NK-92 treated with Interleukin-12 subunit alpha and Interleukin-12 subunit beta, amount 100 ng/mL, for 24 hours (cell line): ENCODE results near the gene ZBTB20.

Source experiments
- DNase-seq: peaks from one replicate; lab custom pipeline; 2025; lab: John Stamatoyannopoulos, UW

Gene ZBTB20

GRCh38 chr3:114872050-114872449, 275.0 kb downstream of the ZBTB20 start:
- no peak for DNase-seq

GRCh38 chr3:114867835-114868503, 279.1 kb downstream of the ZBTB20 start:
- no peak for DNase-seq

GRCh38 chr3:114867359-114867758, 279.7 kb downstream of the ZBTB20 start:
- DNase-seq = no peak

DNA sequence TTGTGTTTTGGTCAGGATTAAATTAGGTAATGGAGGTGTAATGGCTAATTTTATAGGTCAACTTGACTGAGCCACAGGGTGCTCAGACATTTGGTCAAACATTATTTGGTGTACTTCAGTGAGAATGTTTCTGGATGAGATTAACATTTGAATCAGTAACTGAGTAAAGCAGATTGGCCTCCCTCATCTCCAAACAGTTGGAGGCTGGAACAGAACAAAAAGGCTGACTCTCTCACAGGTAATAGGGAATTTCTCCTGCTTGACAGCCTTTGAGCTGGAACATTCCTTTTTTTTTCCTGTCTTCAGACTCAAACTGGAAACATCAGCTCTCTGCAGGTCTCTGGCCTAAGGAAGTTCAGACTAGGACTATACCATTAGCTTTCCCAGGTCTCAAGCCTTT, 280.7 kb downstream of the ZBTB20 start:
- no peak for DNase-seq

- no peak for DNase-seq
Observed at GRCh38 chr3:114864970-114865369, 282.1 kb downstream of the ZBTB20 start.

DNA sequence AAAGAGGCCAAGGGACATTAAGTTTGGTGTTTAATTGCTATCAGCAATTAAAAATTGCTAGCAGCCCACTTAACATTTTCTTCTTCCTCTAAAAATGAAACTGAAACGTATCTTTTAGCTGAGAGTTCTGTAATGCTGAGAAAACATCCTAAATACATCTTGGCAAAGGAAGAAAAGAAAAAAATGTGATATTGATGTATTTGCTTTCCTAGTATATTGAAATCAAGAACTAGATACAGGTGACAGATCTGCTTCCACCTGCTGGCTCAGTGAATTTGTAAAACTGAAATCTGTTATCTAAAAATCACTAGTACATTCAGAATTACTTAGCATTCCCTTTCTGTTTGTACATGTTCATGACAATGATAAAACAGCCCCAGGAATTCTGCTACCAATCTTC, 283.2 kb downstream of the ZBTB20 start:
- DNase-seq = no peak

GRCh38 chr3:114861666-114862065, 285.4 kb downstream of the ZBTB20 start:
- DNase-seq = no peak

DNA sequence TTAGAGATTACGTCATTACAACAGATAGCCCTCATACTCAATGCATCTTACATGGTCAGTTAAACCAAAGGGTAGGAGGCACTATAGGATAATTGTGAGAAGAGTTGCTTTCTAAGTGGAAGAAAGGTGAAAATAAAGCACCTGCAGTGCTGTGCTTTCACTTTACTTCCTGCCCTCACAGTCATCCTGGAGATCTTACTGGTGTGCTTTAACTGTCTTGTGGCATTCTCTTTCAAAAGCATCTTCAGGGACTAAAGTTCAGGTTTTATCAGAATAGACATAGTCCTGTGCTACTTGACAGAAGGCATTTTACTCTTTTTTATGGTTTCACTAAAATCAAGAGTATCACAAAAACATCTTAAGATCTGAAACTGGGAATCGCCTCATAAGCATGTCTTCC, 286.6 kb downstream of the ZBTB20 start:
- DNase-seq = no peak

DNA sequence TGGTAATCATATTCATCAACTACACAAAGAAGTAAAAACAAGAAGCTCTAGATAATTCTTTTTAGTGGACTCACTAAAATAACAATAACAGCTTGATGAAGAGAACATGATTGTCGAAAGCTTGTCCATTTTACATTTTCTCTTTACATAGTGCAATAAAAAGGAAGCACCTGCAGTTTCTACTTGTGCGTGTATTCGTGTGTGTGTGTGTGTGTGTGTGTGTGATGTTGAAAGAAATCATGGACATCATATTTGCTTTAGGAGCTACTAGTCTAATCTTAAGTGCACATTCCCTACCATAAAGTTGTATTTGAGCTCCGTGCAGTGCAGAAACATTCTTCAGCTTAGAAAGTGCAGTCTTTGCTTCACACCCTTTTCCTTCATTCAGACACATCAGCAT, 288.8 kb downstream of the ZBTB20 start:
- DNase-seq = no peak

DNA sequence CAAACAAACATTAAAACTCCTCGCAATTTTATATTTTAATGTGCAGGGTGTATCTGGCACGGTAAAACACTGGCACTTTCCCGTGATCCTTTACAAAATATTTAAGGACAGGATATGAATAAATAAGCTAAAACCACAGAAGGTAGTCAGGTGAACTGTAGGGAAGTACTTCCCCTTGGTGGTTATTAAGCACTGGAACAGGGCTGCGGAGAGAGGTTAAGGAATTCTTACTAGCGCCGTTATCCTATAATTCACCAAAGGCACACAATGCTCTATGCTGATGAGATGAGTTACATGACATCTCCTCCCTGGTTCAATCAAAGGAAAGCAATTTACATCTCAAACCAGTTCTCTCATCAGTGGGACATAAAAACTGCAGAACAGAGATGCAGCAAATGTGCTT, 289.8 kb downstream of the ZBTB20 start:
- no peak for DNase-seq

- no peak for DNase-seq
Observed at GRCh38 chr3:114856835-114857234, 290.3 kb downstream of the ZBTB20 start.

DNA sequence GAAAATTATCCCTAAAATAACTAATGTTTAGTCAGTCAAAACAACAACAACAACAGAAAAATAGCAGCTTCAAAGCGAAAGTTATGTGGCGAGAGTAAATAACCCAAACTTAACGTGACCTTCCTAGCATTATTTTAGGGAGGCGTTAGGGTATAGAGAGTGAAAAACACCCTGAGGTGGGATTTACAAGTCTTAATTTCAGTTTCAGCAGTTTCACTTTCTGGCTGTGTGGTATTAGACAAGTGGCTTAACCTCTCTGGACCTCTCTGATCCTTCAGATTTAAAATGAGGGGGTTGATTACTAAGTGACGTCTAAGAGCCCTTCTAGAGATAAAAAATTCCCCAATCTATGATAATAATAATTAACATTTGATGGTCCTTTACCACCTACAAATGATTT, 291.2 kb downstream of the ZBTB20 start:
- no peak for DNase-seq

DNA sequence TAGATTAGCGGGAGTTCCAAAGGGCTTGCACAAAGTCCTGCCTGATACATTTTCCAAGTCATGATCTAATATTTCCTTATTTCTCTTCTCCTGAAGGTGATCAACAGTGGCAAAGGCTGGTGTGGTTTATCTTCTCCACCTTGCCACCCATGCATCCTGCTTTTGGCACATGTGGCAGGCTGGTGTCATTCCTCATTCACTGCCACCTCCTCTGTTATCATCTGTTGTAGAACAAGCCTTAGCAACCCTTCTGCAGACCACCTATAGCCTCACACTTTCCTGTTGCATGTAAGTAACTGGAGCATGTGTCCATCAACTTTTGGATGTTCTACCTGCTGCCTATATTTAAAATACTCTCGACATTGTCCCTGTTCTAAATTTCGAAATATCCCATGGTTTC, 294.1 kb downstream of the ZBTB20 start:
- DNase-seq = no peak

DNA sequence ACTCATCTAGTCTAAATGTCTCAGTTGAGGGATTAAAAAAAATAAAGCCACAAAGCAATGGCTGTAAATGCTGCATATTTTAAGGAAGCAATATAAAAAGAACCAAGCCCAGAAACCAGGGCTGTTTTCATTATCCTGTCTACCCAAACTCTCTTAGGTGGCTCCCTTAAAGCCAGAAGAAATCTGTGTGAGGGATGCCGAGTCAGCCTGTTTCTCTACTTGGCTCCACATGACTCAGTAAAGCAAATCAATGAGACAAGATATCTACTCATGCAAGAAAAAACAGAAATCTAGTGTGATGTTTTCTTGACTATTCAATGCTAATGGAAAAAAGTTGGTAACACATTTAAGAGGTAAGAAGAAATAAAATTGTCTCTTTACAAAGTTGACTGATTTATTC, 296.2 kb downstream of the ZBTB20 start:
- DNase-seq = no peak

DNA sequence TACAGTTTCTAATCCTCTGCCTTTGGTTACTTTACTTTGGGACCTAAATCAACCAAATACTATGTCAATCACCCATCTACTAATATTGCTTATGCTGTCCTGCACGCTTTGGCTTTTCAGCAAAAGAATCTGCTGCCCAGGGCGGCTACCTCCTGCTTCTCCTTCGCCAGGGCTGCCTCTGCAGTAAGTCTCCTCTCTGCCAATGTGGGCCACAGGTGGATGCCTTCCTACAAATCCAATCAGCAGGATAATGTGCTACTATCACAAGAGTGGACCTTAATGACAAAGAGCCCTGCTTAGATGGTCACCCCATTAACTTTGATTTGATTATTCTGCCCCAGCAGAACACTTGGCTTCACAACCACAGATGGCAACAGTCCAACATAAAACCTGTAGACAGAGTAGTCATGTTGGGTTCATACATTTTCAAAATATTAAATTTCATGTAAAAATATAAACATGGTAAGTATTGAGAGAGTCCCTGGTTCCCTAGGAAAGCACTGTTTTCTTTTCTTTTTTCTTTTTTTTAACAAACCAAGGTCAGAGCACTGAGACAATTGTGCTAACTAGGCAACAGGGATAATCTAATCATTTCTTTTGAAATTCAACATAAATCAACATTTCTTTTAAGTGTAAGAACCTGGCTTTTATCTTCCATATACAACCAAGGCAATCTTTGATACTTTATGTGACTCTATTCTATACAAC, 298.3 kb downstream of the ZBTB20 start:
- no peak for DNase-seq

GRCh38 chr3:114848082-114848481, 299.0 kb downstream of the ZBTB20 start:
- no peak for DNase-seq

DNA sequence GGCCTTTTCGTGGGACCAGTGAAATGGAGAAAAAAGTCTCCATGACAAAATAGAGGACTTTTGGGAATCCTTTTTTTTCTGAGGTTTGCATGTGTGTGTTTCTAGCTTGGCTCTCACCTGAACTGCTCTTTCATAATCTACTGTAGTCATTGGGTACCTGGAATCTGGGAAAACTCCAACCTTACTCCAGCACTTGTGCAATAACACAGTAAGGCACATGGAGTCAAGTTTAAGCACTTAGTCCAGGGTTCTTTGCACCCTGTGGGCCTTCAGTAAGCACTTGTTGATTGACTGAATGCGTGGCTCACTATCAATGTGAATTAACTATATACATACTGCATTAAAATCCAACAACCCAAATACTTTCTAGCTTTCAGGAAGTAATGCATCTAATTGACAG, 299.5 kb downstream of the ZBTB20 start:
- no peak for DNase-seq

DNA sequence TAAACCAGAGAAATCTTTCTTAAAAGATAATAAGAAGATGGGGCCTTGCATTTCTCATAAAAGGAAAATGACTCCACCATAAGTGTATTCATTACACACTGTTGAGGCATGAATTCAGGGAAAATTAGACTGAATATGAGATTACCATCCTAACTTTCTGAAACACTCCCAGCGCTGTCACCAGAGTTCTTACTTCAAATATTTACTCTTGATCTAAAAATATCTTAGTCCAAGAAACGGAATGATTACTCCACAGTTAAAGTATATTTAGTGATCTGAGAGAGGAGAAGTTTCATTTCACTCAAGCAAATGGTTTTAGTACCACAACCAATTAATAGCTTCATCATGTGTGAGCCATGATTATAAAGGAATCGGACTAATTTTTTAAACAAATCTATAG, 300.3 kb downstream of the ZBTB20 start:
- DNase-seq = no peak

DNA sequence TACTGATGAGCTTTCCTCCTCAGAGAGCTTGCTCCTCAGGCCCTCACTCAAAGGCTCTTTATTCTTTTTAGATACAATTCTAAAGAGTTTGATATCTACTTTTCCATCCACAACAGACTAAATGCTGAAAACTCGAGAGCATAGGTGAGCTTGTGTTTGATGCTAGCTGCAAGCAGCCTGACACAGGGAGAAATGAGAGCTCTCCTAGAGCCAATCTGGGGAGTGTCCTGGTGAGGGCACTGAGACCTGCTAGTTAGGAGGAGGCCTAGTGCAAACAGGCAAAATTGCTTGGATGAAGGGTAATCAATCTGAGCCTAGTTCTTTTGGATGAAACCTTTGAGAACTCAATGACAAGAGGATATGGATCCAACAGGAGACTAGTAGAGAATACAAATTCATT, 300.8 kb downstream of the ZBTB20 start:
- DNase-seq = no peak

- no peak for DNase-seq
Observed at GRCh38 chr3:114841515-114841914, 305.6 kb downstream of the ZBTB20 start.

- DNase-seq = no peak
Observed at GRCh38 chr3:114839476-114839875, 307.6 kb downstream of the ZBTB20 start.

GRCh38 chr3:114838025-114838424, 309.1 kb downstream of the ZBTB20 start:
- DNase-seq = no peak

GRCh38 chr3:114834175-114834940, 312.7 kb downstream of the ZBTB20 start:
- DNase-seq = no peak
